Smooth muscle cell of the brain vasculature (primary cell): ENCODE data around the gene TPGS1.

Experiments used
- DNase-seq: peaks from one replicate; pipeline ENCODE4 v3.0.0-alpha.2; 2012; ENCODE audit warnings: low read depth, low spot score

Gene TPGS1

GRCh38 chr19:518598-519231 lies 11.4 kb downstream of the TPGS1 start:
- DNase-seq: no peak

- DNase-seq: no peak
Observed at GRCh38 chr19:519449-519865, 12.2 kb downstream of the TPGS1 start.

- DNase-seq: no peak
Observed at GRCh38 chr19:522726-523125, 15.4 kb downstream of the TPGS1 start.

- DNase-seq: no peak
Observed at GRCh38 chr19:524062-524674, 16.9 kb downstream of the TPGS1 start.

GRCh38 chr19:525029-525428 lies 17.7 kb downstream of the TPGS1 start:
- no peak for DNase-seq

- no peak for DNase-seq
Observed at GRCh38 chr19:525857-526419, 18.6 kb downstream of the TPGS1 start.

GRCh38 chr19:530134-531008 lies 23.1 kb downstream of the TPGS1 start:
- no peak for DNase-seq

GRCh38 chr19:531009-531752 lies 23.9 kb downstream of the TPGS1 start:
- DNase-seq: peak; percentile 62

- DNase-seq: no peak
Observed at GRCh38 chr19:531753-532560, 24.7 kb downstream of the TPGS1 start, which contains the start of gene CDC34. Gene CDC34, plus strand, starts transcription at chr19:531760. Its CDS starts 172 bp downstream, at chr19:531932.

GRCh38 chr19:532561-533363 lies 25.5 kb downstream of the TPGS1 start:
- DNase-seq: peak; percentile 37

- DNase-seq: no peak
Observed at GRCh38 chr19:533364-534058, 26.2 kb downstream of the TPGS1 start.

GRCh38 chr19:534088-534487 lies 26.8 kb downstream of the TPGS1 start:
- DNase-seq: no peak

- DNase-seq: no peak
Observed at GRCh38 chr19:535017-535835, 27.9 kb downstream of the TPGS1 start.

- DNase-seq: no peak
Observed at GRCh38 chr19:536031-536880, 29.0 kb downstream of the TPGS1 start.

GRCh38 chr19:536881-537404 lies 29.6 kb downstream of the TPGS1 start:
- no peak for DNase-seq

GRCh38 chr19:538641-539428 lies 31.5 kb downstream of the TPGS1 start:
- no peak for DNase-seq
